Adrenal gland (tissue), 12 donors: ENCODE results near the gene HS6ST2. TPM values are rescaled to one million over a fixed set of nuclear protein-coding genes. Genes with fewer than 3 reads are reported as not detected.
"Not testable (repeated sequence)": the region's sequence is repeated elsewhere in the genome, so short reads cannot be mapped to it uniquely, and the experiment has no call there.

Experiments
- DNase-seq, 7 donors: peaks; one replicate each; pipeline ENCODE4 v3.0.0-alpha.2; 2019 to 2020
- H3K27ac ChIP-seq, 5 donors: fragments of 200-600 bp; sonication (generic) in 4 of 5; 1 replicate in 3 of 5; 2 replicates in 2 of 5; pipeline versions ENCODE4 v1.5.1 to v1.8.0; 2016 to 2020; ENCODE audit warnings: mild to moderate bottlenecking in 1 of 5
- H3K27me3 ChIP-seq: fragments of 200-600 bp; 2 replicates; pipeline ENCODE4 v1.8.0; 2021
- H3K36me3 ChIP-seq, 2 donors: fragments of 200-600 bp; replicated peaks in 1 of 2; 1 replicate in 1 of 2; 2 replicates in 1 of 2; pipeline versions ENCODE4 v1.5.1 to v1.8.0; 2018 to 2022
- H3K4me1 ChIP-seq, 2 donors: fragments of 200-600 bp; replicated peaks in 1 of 2; 1 replicate in 1 of 2; 2 replicates in 1 of 2; pipeline versions ENCODE4 v1.5.1 to v1.8.0; 2018 to 2021
- H3K4me3 ChIP-seq, 4 donors: fragments of 200-600 bp; sonication (generic) in 3 of 4; one replicate each; pipeline ENCODE4 v1.5.1; 2016 to 2018
- H3K9me3 ChIP-seq, 3 donors: fragments of 200-600 bp; sonication (generic) in 1 of 3; replicated peaks in 1 of 3; 1 replicate in 2 of 3; 2 replicates in 1 of 3; pipeline versions ENCODE4 v1.5.1 to v1.8.0; 2016 to 2021
- POLR2A ChIP-seq, 2 donors: fragments of 450-650 bp; IDR thresholded peaks; one replicate each; pipeline ENCODE4 v1.6.1; 2017; ENCODE audit warnings: antibody characterized with exemption in 2 of 2, mild to moderate bottlenecking in 2 of 2, moderate library complexity in 1 of 2
- WGBS, 4 donors: extraction: QIAGEN DNeasy Blood & Tissue Kit in 2 of 4; methylation state at CpG; one replicate each; pipeline versions ENCODE4 v1.1.5 to v1.1.7; 2013 to 2017; 5-methylcytosine and 5-hydroxymethylcytosine counted together
- intact Hi-C, 2 donors: fragments of 100-400 bp; cut with DNase I; formaldehyde crosslinking; loops; one replicate each; pipeline versions ENCODE4 v1.14.1 to v1.15.0; 2022 to 2023
- polyA plus RNA-seq, 3 donors: library from polyadenylated mRNA; stranded (reverse); fragments of 200-250 nt in 2 of 3; fragments of 350-450 nt in 1 of 3; fragmentation: Illumina TruSeq in 1 of 3; extraction: RNeasy Lipid Tissue Mini Kit (QIAGEN cat#74804) in 1 of 3; gene quantifications; one replicate each; pipeline ENCODE4 v1.2.3, GENCODE V29; 2013 to 2014
- total RNA-seq, 9 donors: library from RNA; depleted of rRNA in 4 of 9; stranded (reverse); fragments of >200 nt in 4 of 9; fragments of 120-200 nt in 1 of 9; fragmentation: NEBNext Ultra II Directional in 1 of 9; extraction: Animal tissue kit (Norgen Biotek cat#: 25700) in 1 of 9; gene quantifications; one replicate each; pipeline versions ENCODE4 v1.1.0 to v1.2.4, GENCODE V29; 2013 to 2023
- TF ChIP-seq, protein P1 (sequence below), 6 experiments: fragments of 450-650 bp in 4 of 6; fragments of 200-600 bp in 2 of 6; sonication (generic) in 1 of 6; IDR thresholded peaks; 1 replicate in 5 of 6; 2 replicates in 1 of 6; pipeline versions ENCODE4 v1.5.1 to v1.8.0; 2016 to 2021; ENCODE audit warnings: antibody characterized with exemption in 6 of 6, mild to moderate bottlenecking in 2 of 6, moderate library complexity in 1 of 6
- donor health status: healthy with polysubstance abuse.
- donor health status: Bipolar disorder and iron deficiency.
- donor health status: DM: yes; HTN: yes; CAD: no.
- donor health status: DM: no; HTN: no; CAD: no.
- donor health status: DM: no; HTN: no; CAD: no.
- donor health status: DM: yes; HTN: yes; CAD: no.

Gene HS6ST2
- total and polyA plus RNA-seq, 12 donors = 0.24 to 6.0 (median 1.3) TPM

- no peak for DNase-seq
- H3K27me3 ChIP-seq = peaks cover 8% of the 10 kb centered on the region
- H3K27ac ChIP-seq = no peak overlapping the region
- H3K9me3 ChIP-seq = no peaks in the 10 kb centered on the region
- intact Hi-C loops = no loop called here
- no peaks in the 10 kb centered on the region for H3K36me3 ChIP-seq
- no peaks in the 10 kb centered on the region for H3K4me1 ChIP-seq
- H3K4me3 ChIP-seq = no peak overlapping the region
- TF ChIP-seq POLR2A (IDR thresholded peaks at IDR 0.05) = no peak
- TF ChIP-seq, protein P1, sequence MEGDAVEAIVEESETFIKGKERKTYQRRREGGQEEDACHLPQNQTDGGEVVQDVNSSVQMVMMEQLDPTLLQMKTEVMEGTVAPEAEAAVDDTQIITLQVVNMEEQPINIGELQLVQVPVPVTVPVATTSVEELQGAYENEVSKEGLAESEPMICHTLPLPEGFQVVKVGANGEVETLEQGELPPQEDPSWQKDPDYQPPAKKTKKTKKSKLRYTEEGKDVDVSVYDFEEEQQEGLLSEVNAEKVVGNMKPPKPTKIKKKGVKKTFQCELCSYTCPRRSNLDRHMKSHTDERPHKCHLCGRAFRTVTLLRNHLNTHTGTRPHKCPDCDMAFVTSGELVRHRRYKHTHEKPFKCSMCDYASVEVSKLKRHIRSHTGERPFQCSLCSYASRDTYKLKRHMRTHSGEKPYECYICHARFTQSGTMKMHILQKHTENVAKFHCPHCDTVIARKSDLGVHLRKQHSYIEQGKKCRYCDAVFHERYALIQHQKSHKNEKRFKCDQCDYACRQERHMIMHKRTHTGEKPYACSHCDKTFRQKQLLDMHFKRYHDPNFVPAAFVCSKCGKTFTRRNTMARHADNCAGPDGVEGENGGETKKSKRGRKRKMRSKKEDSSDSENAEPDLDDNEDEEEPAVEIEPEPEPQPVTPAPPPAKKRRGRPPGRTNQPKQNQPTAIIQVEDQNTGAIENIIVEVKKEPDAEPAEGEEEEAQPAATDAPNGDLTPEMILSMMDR (IDR thresholded peaks at IDR 0.05) = no peak
Observed at GRCh38 chrX:132887569-132887968, 70.9 kb downstream of the HS6ST2 start.

- DNase-seq = no peak
- Histone ChIP-seq H3K27ac (no peak overlapping the region), H3K4me3 (no peak overlapping the region), H3K4me1 (no peaks in the 10 kb centered on the region), H3K9me3 (no peaks in the 10 kb centered on the region), H3K36me3 (no peaks in the 10 kb centered on the region), H3K27me3 (peaks cover 8% of the 10 kb centered on the region)
- 73 to 79% (median 76%) methylated on average over 5 of the region's 5 CpGs for WGBS, 4 donors
- TF ChIP-seq, protein P1 (IDR thresholded peaks at IDR 0.05) = no peak
- TF ChIP-seq POLR2A (IDR thresholded peaks at IDR 0.05) = no peak
- intact Hi-C loops = no loop called here
Observed at GRCh38 chrX:132883358-132883915, 75.0 kb downstream of the HS6ST2 start.

GRCh38 chrX:132880753-132881152, 77.7 kb downstream of the HS6ST2 start:
- peaks cover 11% of the 10 kb centered on the region for H3K27me3 ChIP-seq
- intact Hi-C loops, H3K4me3 ChIP-seq, H3K36me3 ChIP-seq, H3K9me3 ChIP-seq, H3K4me1 ChIP-seq, H3K27ac ChIP-seq, DNase-seq: not testable (repeated sequence)
- WGBS, 4 donors = 73 to 83% (median 80%) methylated on average over 1 to 2 of the region's 2 CpGs; no CpG with 5 or more reads in 1 of the 4 donors

GRCh38 chrX:132877954-132878536, 80.4 kb downstream of the HS6ST2 start:
- Histone ChIP-seq H3K27ac (no peak overlapping the region), H3K27me3 (peaks cover 3% of the 10 kb centered on the region), H3K4me3 (no peak overlapping the region), H3K9me3 (no peaks in the 10 kb centered on the region), H3K4me1 (no peaks in the 10 kb centered on the region), H3K36me3 (no peaks in the 10 kb centered on the region)
- intact Hi-C loops = no loop called here
- TF ChIP-seq, protein P1 (IDR thresholded peaks at IDR 0.05) = no peak
- no peak for TF ChIP-seq POLR2A (IDR thresholded peaks at IDR 0.05)
- WGBS, 4 donors = 69 to 78% (median 77%) methylated on average over 5 of the region's 5 CpGs
- DNase-seq = no peak
